GM12865 (cell line): ENCODE measurements around the gene CDKL4.
"Not testable (repeated sequence)": the region's sequence is repeated elsewhere in the genome, so short reads cannot be mapped to it uniquely, and the experiment has no call there.

Experiments used
- DNase-seq: peaks from one replicate; pipeline ENCODE4 v3.0.0; 2010; ENCODE audit warnings: low read depth
- H3K4me3 ChIP-seq: 2 replicates; pipeline ENCODE4 v1.5.1; 2011; ENCODE audit warnings: mild to moderate bottlenecking, low read depth, low read length, control low read depth
- CTCF ChIP-seq: IDR thresholded peaks from 2 replicates; pipeline ENCODE4 v1.5.1; 2011; ENCODE audit warnings: low read length, control low read depth, low read depth, inconsistent platforms; ENCODE audit not compliant: insufficient read depth; ENCODE audit errors: missing control alignments

CDKL4 gene

GRCh38 chr2:39179974-39180960, 63.5 kb downstream of the CDKL4 start:
- no peak for TF ChIP-seq CTCF
- H3K4me3 ChIP-seq = no peak overlapping the region
- no peak for DNase-seq

DNA sequence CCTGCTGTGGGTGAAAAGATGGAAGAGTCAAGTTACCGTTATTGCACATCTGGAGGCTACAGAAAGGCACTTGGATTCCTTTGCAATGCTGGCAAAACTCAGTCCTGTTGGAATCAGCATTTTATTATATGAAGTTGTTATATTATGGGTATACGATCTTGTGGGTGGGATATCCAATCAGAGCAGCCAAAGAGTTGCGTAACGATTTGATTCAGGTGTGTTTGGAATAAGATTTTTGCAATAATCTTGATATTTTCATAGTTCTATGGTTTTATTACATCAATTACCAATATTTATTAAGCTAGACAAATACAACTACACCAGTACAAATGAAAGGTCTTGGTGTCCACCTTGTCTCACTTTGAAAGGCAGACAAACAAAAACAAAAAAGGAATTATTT, 65.0 kb downstream of the CDKL4 start:
- DNase-seq = no peak
- no peak for TF ChIP-seq CTCF
- no peak overlapping the region for H3K4me3 ChIP-seq

DNA sequence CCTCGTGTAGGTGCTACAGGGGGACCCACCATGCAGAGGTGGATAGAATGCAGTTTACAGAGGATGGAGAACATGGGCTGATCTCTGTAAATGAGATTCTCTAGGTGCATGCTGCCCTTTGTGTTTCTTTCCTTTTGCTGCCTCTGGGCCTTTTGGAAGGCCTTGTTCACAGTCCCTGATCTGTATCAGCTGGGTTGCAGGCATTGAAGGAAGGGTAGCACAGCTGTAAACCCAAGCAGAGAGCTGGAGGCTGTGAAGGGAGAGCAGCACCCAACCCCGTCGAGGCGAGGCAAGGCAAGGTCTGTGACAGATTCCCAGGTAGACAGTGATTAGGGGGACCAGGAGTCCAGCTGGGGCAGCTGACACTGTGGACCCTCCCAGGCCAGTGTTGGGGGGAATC, 66.8 kb downstream of the CDKL4 start:
- DNase-seq = no peak
- TF ChIP-seq CTCF = no peak
- H3K4me3 ChIP-seq = no peak overlapping the region

GRCh38 chr2:39175026-39175812, 68.6 kb downstream of the CDKL4 start:
- DNase-seq = no peak
- TF ChIP-seq CTCF = no peak
- no peak overlapping the region for H3K4me3 ChIP-seq

DNA sequence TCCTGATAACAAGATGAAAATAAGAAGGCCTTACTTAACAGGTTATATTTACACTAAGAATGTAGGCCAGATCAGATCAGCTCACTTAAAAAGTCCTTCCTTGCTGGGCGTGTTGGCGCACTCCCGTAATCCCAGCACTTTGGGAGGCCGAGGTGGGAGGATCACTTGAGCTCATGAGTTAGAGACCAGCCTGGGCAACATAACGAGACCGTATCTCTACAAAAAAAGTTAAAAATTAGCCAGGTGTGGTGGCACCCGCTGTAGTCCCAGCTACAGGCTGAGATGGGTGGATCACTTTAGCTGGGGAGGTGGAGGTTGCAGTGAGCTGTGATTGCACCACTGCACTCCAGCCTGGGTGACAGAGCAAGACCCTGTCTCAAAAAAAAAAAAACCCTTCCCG, 69.7 kb downstream of the CDKL4 start:
- no peak for TF ChIP-seq CTCF
- H3K4me3 ChIP-seq = no peak overlapping the region
- DNase-seq = no peak

DNA sequence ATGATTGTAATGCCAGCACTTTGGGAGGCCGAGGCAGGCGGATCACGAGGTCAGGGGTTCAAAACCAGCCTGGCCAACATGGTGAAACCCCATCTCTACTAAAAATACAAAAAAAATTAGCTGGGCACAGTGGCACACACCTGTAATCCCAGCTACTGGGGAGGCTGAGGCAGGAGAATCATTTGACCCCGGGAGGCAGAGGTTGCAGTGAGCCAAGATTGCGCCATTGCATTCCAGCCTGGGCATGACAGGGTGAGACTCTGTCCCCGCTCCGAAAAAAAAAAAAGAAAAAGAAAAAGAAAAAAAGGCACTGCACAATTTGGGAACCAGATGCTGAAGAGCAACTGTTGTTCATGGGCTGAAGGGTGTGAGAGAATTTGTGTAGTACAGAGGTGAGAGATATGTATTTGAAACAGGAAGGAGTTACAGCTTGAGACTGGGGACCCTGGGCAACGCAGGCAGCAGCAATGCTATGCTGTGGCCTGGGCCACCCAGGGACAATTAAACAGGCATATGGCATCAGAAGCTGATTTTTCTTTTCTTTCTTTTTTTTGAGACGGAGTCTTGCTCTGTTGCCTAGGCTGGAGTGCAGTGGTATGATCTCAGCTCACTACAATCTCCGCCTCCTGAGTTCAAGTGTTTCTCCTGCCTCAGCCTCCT, 71.6 kb downstream of the CDKL4 start:
- H3K4me3 ChIP-seq, DNase-seq: not testable (repeated sequence)

DNA sequence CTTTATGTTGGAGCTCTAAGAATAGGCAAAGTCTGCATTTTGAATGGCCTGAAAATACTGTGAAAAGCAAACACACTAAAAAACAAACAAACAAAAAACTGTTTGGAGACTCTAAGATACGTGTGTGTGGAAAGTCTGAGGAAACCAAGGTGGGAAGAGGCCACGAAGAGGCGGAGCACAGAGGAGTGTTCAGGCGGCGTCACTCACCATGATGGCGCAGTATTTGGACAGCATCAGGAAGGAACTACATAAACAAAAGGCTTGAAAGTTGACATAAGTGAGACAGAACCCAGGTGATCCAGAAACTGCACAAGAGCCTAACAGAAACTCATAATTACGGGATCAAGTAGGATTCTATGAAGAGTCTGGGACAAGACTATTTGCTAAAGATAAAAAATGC, 72.1 kb downstream of the CDKL4 start:
- no peak for TF ChIP-seq CTCF
- no peak overlapping the region for H3K4me3 ChIP-seq
- DNase-seq = no peak
